A549 treated with ZK216348 at 1 μM for 4 hours (cell line): ENCODE results near the gene SYNC. TPM values are rescaled to one million over a fixed set of nuclear protein-coding genes. Genes with fewer than 3 reads are reported as not detected.

Experiments
- total RNA-seq: library from RNA; stranded (reverse); fragments of 200-300 nt; extraction: Qiagen RNA extraction; gene quantifications from 5 replicates; pipeline ENCODE4 v1.2.3, GENCODE V29; 2022; ENCODE audit warnings: low read depth

The SYNC gene
- 10.7 to 18.5 TPM (median 13.9 TPM) in 5 replicates for total RNA-seq

DNA sequence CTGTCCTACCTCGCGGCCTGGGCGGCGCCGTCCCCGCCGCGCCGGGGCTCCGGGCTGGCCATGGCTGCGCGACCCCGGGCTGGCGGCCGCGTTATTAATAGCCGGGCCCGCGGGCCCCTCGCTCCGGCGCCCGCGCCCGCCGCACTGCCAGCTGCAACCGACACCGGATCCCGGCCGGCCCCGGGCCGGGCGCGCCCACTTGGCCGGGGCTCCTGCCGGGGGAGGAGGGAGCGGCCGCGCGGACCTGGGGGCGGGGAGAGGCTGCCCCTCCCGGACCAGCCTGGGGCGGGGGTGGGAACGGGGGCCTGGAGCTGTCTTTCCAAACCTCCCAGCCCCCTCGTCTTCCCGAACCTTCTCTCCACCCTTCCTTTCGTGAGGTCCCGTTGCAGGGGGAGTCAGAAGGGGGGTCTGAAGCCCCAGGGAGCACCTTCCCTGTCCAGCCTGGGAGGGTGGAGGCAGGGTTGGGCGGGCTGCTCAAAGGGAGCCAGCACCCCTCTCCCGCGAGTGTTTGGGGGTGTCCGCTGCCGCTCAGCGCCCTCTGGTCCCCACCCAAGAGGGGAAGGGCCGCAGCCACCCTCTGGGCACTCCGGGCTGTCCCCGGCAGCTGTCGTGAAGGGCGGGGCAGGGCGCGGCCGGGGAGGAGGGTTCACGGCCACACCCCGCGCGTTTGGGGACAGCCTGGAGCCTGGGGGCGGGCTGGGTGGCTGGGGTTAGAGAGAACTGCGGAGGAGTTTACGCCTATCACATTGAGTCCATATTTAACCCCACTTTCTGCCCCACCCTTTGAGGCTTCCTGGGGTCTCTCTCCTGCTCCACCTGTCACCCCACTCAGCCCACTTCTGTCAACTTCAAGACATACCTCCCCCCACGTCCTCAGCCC is at the start of gene SYNC:
TSS of gene SYNC (minus strand) at position 172 of the 880 bp plus-strand sequence. CDS start at position 62, 110 bp downstream.

DNA sequence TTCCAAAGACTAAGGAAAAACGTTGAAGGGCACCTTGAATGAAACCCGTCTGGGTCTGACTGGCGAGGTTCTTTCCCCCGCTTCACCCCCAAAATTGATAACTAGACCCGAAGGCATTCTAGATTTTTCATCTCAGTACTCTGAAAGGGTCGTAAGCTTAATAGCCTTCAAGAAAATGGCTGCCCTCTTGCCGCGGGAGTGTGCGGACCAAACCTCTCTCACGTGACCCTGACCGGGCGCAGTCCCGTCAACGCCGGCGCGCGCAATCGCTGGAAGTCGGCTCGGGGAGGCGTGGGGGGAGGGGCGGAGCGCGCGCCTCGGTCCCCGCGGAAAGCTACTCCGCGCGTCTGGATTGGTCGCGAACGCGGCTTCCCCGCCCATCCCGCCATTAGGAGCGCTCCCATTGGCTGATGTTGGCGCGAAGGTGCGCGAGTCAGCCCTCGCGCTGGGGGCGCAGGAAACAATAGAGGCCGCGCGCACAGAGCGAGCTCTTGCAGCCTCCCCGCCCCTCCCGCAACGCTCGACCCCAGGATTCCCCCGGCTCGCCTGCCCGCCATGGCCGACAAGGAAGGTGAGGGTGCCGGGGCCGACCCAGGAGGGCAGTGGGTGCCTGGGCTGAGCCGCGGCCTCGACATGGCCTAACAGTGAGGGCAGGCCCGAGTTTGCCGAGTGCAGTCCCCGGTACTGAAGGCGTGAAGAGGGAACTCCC is 51.7 kb downstream of the SYNC start, which contains the start of gene RBBP4:
TSS of gene RBBP4 (plus strand) at position 457 of the 709 bp plus-strand sequence. CDS start at position 556, 99 bp downstream.

DNA sequence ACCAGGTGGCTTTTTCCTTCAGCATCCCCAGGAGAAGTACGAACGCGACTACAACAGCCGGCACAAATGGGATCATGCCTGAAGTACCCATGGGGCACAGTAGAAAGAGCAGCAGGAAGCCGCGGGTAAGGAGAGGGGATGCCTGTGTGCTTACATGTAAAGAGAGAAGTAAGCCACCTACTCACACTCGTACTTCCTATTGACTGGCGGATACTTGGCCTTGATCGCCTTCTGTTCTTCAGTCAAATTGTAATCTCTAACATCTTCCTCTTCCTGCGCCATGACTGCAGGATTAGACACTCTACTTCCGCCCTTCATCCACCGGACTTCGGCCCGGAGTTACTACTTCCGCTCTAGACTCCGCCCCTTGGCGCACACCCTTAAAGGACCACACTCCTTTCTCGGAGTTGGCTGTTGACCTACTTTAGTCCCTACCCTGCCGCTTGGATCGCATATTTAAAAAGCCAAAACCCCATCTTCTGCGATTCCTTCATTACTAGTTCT is 52.3 kb downstream of the SYNC start, which contains the start of gene ZBTB8OS:
TSS of gene ZBTB8OS (minus strand) at position 303 of the 504 bp plus-strand sequence. CDS start at position 282, 21 bp downstream.

Other genes starting within 250 kb of the SYNC start
- not detected in 5 replicates for gene ZBTB8B, start 237.7 kb downstream of the SYNC start, total RNA-seq
- 2.5 to 4.4 TPM (median 3.8 TPM) in 5 replicates for gene ZBTB8A, start 163.3 kb downstream of the SYNC start, total RNA-seq
- gene ZBTB8OS, start 52.2 kb downstream of the SYNC start, total RNA-seq: 35.6 to 68.4 TPM (median 36.5 TPM) in 5 replicates
- gene RBBP4, start 51.6 kb downstream of the SYNC start, total RNA-seq: 64.9 to 87.5 TPM (median 75.0 TPM) in 5 replicates
- 59.4 to 95.9 TPM (median 72.9 TPM) in 5 replicates for gene YARS1, start 114.6 kb upstream of the SYNC start, total RNA-seq
- 11.0 to 18.6 TPM (median 15.3 TPM) in 5 replicates for gene S100PBP, start 114.9 kb upstream of the SYNC start, total RNA-seq
- gene FNDC5, start 168.1 kb upstream of the SYNC start, total RNA-seq: 0.23 to 1.1 TPM (median 0.39 TPM) in 5 replicates
- 0.25 to 0.42 TPM (median 0.33 TPM) in 5 replicates for gene HPCA, start 183.7 kb upstream of the SYNC start, total RNA-seq
- 18.7 to 46.8 TPM (median 46.0 TPM) in 5 replicates for gene TMEM54, start 198.6 kb upstream of the SYNC start, total RNA-seq